ENCODE measurements around the gene SOX18.
A peak's percentile ranks its signal among the peaks of the same experiment; 100 is the strongest.

SOX18 gene

DNA sequence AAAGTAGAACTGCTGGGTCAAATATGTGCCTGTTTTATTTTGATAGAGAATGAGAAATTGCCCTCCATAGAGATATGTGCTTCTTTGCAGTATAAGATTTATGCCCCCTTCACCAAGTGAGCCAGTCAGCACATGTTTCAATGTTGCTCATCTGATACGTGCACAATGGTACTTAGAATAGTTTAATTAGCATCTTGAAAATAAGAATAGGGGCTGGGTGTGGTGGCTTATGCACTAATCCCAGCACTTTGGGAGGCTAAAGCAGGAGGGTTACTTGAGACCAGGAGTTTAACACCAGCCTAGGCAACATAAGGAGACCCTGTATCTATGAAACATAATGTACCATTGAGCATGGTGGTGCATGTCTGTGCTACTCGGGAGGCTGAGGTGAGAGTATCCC is 33.8 kb downstream of the SOX18 start:
- no peak for DNase-seq

DNA sequence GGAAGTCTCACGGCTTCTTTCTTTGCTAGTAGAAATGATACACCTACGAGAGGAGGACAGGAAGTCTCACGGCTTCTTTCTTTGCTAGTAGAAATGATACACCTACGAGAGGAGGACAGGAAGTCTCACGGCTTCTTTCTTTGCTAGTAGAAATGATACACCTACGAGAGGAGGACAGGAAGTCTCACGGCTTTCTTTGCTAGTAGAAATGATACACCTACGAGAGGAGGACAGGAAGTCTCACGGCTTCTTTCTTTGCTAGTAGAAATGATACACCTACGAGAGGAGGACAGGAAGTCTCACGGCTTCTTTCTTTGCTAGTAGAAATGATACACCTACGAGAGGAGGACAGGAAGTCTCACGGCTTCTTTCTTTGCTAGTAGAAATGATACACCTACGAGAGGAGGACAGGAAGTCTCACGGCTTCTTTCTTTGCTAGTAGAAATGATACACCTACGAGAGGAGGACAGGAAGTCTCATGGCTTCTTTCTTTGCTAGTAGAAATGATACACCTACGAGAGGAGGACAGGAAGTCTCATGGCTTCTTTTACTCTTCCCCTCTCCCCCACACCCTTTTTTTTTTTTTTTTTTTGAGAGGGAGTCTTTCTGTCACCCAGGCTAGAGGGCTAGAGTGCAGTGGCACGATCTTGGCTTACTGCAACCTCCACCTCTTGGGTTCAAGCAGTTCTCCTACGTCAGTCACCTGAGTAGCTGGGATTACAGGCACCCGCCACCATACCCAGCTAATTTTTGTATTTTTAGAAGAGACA is 36.9 kb downstream of the SOX18 start:
- peak in 1 of 2 donors; percentile 44 for DNase-seq

GRCh38 chr20:64011366-64011779 is 38.1 kb downstream of the SOX18 start:
- no peak for DNase-seq

DNA sequence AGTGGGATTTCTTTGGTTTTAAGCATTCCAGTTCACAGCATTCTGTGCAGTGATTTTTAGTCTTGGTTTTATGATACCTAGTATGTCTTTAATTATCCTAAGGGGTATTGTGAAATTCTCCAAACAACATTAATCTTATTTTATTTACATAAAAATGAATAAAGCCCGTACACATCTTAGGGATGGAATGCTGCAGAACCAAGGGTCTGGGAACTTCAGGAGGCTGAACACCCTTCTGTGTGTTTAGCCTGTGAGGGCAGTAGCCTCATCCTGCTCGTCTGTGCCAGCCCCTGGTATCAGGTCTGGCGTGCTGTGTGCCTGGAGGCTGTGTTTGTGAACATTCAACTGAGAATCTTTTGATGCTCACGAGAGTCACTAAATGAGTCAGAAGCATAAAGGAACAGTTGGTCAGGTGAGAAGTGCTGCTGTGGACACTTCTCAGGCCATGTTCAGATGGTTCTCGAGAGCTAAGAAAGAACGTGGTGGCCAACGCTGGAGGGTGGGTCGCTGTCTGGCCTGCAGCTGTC is 38.7 kb downstream of the SOX18 start:
- no peak for DNase-seq

- no peak for DNase-seq
Observed at GRCh38 chr20:64009811-64010387, 39.5 kb downstream of the SOX18 start.

DNA sequence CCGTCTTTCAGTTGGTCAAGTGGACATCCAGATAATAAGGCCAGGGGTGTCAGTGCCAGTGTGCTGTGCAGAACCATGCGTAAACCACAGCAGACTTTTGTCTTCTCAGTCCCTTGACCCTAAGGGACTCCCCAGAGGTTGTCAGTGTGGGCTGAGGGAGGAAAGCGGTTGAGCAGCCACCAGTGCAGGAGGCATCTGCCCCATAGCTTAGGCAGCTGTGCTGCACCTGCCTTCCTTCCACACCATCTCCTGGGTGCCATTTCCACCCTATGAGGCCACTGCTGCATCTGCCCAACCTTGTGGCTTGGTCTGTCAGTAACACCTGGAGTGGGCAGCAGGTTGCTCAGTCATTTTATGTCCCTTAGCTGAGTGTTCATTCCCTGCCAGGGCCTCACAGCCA is 42.5 kb downstream of the SOX18 start:
- no peak for DNase-seq

- no peak for DNase-seq
Observed at GRCh38 chr20:64006490-64006889, 42.9 kb downstream of the SOX18 start.

DNA sequence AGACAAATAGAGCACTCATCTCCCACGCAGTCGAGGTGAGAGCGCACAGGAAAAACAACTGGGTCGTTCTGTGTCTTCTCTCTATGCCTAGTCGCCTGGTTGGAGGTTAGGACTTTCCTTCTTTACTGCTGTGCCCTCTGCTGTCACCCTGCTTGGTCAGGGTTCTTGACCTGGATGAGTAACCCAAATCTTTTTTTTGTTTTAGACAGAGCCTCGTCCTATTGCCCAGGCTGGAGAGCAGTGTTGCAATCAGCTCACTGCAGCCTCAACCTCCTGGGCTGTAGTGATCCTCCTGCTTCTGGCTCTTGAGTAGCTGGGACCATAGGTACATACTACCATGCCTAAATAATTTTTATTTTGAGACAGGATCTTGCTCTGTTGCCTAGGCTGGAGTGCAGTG is 44.0 kb downstream of the SOX18 start:
- DNase-seq, result no peak

DNA sequence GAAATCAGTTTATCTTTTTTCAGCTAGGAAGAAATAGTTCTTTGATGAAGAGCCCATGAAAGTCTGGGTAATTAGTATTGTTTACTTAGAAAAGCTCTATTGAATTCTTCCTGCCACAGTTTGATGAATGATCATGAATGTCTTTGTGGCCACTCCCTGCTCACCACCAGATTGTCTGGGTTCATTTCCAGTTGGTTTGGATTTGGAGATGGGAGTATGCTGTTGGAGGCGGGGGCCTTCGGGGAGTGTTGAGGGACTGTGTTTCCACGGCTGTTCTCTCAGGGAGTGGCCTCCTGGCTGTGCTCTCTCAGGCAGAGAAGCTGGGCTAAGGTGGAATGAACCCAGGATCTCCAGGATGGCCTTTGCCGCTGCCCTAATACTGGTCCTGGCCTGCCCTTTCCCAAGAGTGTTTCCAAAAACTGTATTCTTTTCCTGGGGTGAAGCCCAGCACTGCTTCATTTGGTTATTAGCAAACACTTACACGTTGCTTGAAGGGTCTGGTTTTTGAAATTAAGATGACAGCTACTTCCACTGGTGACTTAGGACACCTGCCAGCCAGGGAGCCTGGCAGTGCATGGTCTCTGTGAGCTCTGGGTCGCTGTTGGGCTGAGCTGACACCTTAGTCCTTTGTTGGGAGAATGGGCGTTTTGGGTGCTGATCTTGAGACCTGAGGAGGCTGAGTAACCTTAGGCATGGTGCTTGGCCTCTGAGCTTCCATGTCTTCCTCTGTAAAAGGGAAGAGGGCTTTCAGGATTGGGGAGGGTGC is 45.3 kb downstream of the SOX18 start:
- no peak for DNase-seq

DNA sequence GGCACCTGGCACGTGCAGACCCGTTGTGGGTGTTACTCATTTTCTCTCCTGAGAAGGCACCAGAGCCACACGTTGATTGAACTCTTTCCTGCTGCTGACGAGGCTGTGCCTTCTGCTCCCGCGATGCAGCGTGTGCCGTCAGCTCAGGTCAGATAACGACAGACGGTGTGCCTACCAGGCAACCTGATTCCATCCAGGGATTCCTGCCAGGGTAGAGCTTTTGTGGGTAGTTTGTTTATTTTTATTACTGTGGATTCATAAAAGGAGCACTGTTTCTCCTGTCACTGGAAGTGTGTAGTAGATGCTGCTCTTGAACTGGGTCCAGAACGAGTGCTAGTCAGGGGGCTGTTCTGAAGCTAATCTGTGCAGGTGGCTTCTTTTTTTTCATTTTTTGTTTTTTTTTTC is 47.8 kb downstream of the SOX18 start:
- no peak for DNase-seq

- no peak for DNase-seq
Observed at GRCh38 chr20:64000906-64001305, 48.5 kb downstream of the SOX18 start.

Measured in CD4-positive, alpha-beta T cell treated with Interferon alpha-2 for 1 hour (primary cell).